ENCODE data around the gene SF1.

DNA sequence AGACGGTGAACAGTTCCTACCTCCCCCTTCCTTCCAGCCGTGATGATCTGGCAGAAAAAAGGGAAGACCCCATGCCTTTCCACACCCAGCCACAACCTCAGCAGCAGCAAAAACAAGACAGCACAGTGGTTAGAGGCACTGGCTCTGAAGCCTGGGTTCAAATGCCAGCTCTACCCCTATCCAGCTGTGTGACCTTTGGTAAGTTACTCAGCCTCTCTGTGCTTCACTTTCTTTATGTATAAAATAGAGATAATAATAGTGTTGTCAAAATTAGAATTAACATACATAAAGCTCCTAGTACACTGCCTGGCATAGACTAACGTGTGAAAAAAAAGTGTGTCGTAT lies 59.6 kb downstream of the SF1 start:
- TF ChIP-seq, protein P1, sequence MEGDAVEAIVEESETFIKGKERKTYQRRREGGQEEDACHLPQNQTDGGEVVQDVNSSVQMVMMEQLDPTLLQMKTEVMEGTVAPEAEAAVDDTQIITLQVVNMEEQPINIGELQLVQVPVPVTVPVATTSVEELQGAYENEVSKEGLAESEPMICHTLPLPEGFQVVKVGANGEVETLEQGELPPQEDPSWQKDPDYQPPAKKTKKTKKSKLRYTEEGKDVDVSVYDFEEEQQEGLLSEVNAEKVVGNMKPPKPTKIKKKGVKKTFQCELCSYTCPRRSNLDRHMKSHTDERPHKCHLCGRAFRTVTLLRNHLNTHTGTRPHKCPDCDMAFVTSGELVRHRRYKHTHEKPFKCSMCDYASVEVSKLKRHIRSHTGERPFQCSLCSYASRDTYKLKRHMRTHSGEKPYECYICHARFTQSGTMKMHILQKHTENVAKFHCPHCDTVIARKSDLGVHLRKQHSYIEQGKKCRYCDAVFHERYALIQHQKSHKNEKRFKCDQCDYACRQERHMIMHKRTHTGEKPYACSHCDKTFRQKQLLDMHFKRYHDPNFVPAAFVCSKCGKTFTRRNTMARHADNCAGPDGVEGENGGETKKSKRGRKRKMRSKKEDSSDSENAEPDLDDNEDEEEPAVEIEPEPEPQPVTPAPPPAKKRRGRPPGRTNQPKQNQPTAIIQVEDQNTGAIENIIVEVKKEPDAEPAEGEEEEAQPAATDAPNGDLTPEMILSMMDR (IDR thresholded peaks at IDR 0.05) = no peak
- no peak for TF ChIP-seq POLR2A (IDR thresholded peaks at IDR 0.05; ENCODE audit: low read depth)

Data from esophagus muscularis mucosa (tissue), 3 donors.